Nephron (organoid): ENCODE measurements around the gene SIK1.

Experiments
- H3K27ac Mint-ChIP-seq, 3 experiments: 2 replicates each; pipeline ENCODE4 v1.8.0; 2020; ENCODE audit warnings: mixed read lengths in 3 of 3, mild to moderate bottlenecking in 2 of 3, moderate library complexity in 1 of 3
- H3K27me3 Mint-ChIP-seq: 2 replicates; pipeline ENCODE4 v1.8.0; 2021; ENCODE audit warnings: low read depth, mild to moderate bottlenecking, moderate library complexity, mixed read lengths
- H3K36me3 Mint-ChIP-seq: 2 replicates; pipeline ENCODE4 v1.8.0; 2020; ENCODE audit warnings: low read depth, mixed read lengths
- H3K4me1 Mint-ChIP-seq: 2 replicates; pipeline ENCODE4 v1.8.0; 2020; ENCODE audit warnings: mixed read lengths
- H3K4me3 Mint-ChIP-seq, 3 experiments: 2 replicates each; pipeline ENCODE4 v1.8.0; 2020; ENCODE audit warnings: mild to moderate bottlenecking in 3 of 3, mixed read lengths in 3 of 3, moderate library complexity in 2 of 3
- H3K9me3 Mint-ChIP-seq: 2 replicates; pipeline ENCODE4 v1.8.0; 2020; ENCODE audit warnings: mixed read lengths
- CTCF ChIP-seq, 3 experiments: fragments of 200-600 bp; sonication (generic); IDR thresholded peaks; one replicate each; pipeline ENCODE4 v1.5.0; 2021; ENCODE audit warnings: antibody characterized with exemption in 3 of 3; ENCODE audit not compliant: unreplicated experiment in 3 of 3

SIK1 gene

GRCh38 chr21:43365611-43366426 lies 61.1 kb downstream of the SIK1 start:
- Mint-ChIP-seq H3K4me3 (peak overlapping the region in 2 of 3 experiments; percentile 57 to 71), H3K9me3 (no peaks in the 10 kb centered on the region), H3K4me1 (peaks cover 77% of the 10 kb centered on the region)

DNA sequence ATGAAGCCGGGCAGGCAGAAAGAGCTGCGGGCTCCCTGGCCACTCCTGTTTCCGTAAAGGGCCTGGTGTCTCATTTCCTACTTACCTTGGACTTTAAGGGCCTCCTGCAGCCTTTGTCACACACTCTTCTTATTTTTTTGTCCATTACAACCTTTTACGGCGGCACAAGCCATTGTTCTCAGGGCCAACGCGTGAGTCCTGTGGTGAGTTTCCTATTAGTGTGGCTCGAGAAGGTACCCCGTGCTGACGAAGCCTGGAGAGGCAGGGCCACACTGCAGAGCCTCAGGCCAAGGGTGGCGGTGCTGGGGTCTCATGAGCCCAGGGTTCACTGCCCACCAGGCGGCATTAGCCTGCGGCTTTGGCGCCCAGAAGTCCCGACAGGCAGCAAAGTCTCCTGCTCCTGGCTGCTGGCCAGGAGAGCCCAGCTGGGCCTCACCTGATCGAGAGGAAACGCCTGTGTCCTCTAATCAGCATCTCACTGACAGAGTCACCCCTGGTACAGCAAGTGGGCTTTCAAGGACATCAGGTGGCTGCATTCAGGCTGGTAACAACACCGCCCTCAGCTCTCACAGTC lies 62.0 kb downstream of the SIK1 start:
- Mint-ChIP-seq H3K4me3 (peak overlapping the region in 1 of 3 experiments; percentile 12), H3K27me3 (peaks cover 28% of the 10 kb centered on the region), H3K27ac (peak overlapping the region; percentile 29 to 95 (median 74)), H3K9me3 (no peaks in the 10 kb centered on the region), H3K4me1 (peaks cover 68% of the 10 kb centered on the region), H3K36me3 (no peaks in the 10 kb centered on the region)
- no peak for TF ChIP-seq CTCF (IDR thresholded peaks at IDR 0.05; ENCODE audit: unreplicated experiment in 3 of 3)

More at GRCh38 chr21:43365611-43366426, 61.1 kb downstream of the SIK1 start:
- Mint-ChIP-seq H3K36me3 (no peaks in the 10 kb centered on the region), H3K27ac (peak overlapping the region; percentile 6 to 95 (median 68)), H3K27me3 (peaks cover 32% of the 10 kb centered on the region)
- TF ChIP-seq CTCF (IDR thresholded peaks at IDR 0.05; ENCODE audit: unreplicated experiment in 3 of 3) = no peak
